DOHH2 (cell line): ENCODE data around the gene APOL3.
A peak's percentile ranks its signal among the peaks of the same experiment; 100 is the strongest.
"Not testable (repeated sequence)": the region's sequence is repeated elsewhere in the genome, so short reads cannot be mapped to it uniquely, and the experiment has no call there.

Experiments used
- H3F3A ChIP-seq: fragments of 200-600 bp; sonication (generic), shearing (Covaris generic); 2 replicates; pipeline ENCODE4 v1.6.0; 2016; ENCODE audit warnings: antibody characterized with exemption, mild to moderate bottlenecking; ENCODE audit not compliant: control insufficient read depth, insufficient read depth
- H3K27ac ChIP-seq: fragments of 200-600 bp; sonication (generic); 2 replicates; pipeline ENCODE4 v1.5.1; 2014; ENCODE audit warnings: low read depth, mild to moderate bottlenecking, low read length, moderate library complexity
- H3K27me3 ChIP-seq: fragments of 200-600 bp; sonication (generic); 2 replicates; pipeline ENCODE4 v1.6.1; 2014; ENCODE audit warnings: mild to moderate bottlenecking, low read length, mixed read lengths; ENCODE audit not compliant: control insufficient read depth
- H3K36me3 ChIP-seq: fragments of 200-600 bp; sonication (generic); 2 replicates; pipeline ENCODE4 v1.6.1; 2014; ENCODE audit warnings: mild to moderate bottlenecking, low read length, moderate library complexity, mixed read lengths; ENCODE audit not compliant: control insufficient read depth
- H3K4me1 ChIP-seq: fragments of 200-600 bp; sonication (generic); 2 replicates; pipeline ENCODE4 v1.6.1; 2014; ENCODE audit warnings: mild to moderate bottlenecking, low read length, mixed read lengths; ENCODE audit not compliant: control insufficient read depth
- H3K4me2 ChIP-seq: fragments of 200-600 bp; sonication (generic); 2 replicates; pipeline ENCODE4 v1.6.0; 2014; ENCODE audit warnings: mild to moderate bottlenecking, low read length, moderate library complexity
- H3K4me3 ChIP-seq: fragments of 200-600 bp; sonication (generic); 2 replicates; pipeline ENCODE4 v1.5.1; 2014; ENCODE audit warnings: mild to moderate bottlenecking, low read length, mixed read lengths
- H3K79me2 ChIP-seq: fragments of 200-600 bp; sonication (generic); 2 replicates; pipeline ENCODE4 v1.6.1; 2014; ENCODE audit warnings: mild to moderate bottlenecking, low read length, mixed read lengths; ENCODE audit not compliant: control insufficient read depth
- H3K9me2 ChIP-seq: fragments of 200-600 bp; sonication (generic); replicated peaks from 2 replicates; pipeline ENCODE4 v1.6.1; 2014; ENCODE audit warnings: mild to moderate bottlenecking, low read length, mixed read lengths; ENCODE audit not compliant: control insufficient read depth
- H3K9me3 ChIP-seq: fragments of 200-600 bp; sonication (generic); 2 replicates; pipeline ENCODE4 v1.6.1; 2014; ENCODE audit warnings: antibody characterized with exemption, low read length, mixed read lengths; ENCODE audit not compliant: control insufficient read depth, insufficient read depth
- H4K20me1 ChIP-seq: fragments of 200-600 bp; sonication (generic); 2 replicates; pipeline ENCODE4 v1.6.0; 2014; ENCODE audit warnings: low read depth, mild to moderate bottlenecking, antibody characterized with exemption, low read length, moderate library complexity; ENCODE audit not compliant: control insufficient read depth, insufficient read depth
- EZH2phosphoT487 ChIP-seq: fragments of 200-600 bp; sonication (generic); IDR thresholded peaks from 2 replicates; pipeline ENCODE4 v1.6.1; 2017; ENCODE audit warnings: borderline replicate concordance, mild to moderate bottlenecking, antibody characterized with exemption, low read length, moderate library complexity, mixed read lengths
- TF ChIP-seq, protein P1 (sequence below): fragments of 200-600 bp; sonication (generic); IDR thresholded peaks from one replicate; pipeline ENCODE4 v1.5.1; 2014; ENCODE audit warnings: antibody characterized with exemption, mild to moderate bottlenecking, low read depth, low read length; ENCODE audit not compliant: poor library complexity, severe bottlenecking

APOL3 gene

DNA sequence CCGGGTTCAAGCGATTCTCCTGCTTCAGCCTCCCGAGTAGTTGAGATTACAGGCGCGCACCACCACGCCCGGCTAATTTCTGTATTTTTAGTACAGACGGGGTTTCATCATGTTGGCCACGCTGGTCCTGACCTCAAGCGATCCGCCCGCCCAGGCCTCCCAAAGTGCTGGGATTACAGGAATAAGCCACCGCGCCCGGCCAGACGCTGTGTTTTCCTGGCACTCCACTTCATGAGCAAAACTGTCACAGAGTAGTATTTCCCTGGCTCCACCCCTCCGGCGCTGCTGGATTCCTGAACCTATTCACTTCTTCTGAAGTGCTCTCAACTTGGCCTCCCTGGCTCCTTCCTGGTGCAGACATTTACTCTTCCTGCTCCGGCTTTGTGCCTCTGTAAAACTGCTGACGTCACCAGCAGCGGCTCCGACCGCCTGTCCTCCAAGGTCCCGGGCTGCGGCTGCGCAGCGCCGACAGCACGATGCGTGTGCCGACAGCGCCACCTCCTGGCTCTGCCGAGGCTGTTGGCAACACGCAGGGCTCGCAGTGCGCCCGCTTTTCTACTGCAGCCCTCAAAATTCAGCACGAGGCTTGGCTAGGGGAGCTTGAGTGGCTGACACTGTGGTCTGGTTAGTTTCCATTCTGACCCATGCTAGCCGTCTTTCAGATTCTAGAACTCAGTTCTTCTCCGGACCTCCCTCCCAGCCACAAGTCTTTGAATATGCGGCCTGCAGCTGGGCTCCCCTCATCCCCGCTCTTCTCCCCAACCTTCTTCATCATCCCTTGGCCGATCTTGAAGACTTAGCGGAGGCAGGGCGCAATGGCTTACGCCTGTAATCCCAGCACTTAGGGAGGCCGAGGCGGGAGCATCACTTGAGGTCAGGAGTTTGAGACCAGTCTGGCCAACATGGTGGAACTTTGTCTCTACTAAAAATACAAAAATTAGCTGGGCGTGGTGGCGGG is 36.6 kb downstream of the APOL3 start:
- no peaks in the 10 kb centered on the region for H3K79me2 ChIP-seq
- H3K4me2 ChIP-seq: peak overlapping the region; percentile 78
- H3F3A ChIP-seq: 0 out of 2 replicates have a peak, but pooled peaks cover 2% of the 10 kb centered on the region
- no peaks in the 10 kb centered on the region for H4K20me1 ChIP-seq
- H3K9me3 ChIP-seq: no peaks in the 10 kb centered on the region
- 0 out of 2 replicates have a peak, but pooled peaks cover 2% of the 10 kb centered on the region for H3K27me3 ChIP-seq
- no peaks in the 10 kb centered on the region for H3K36me3 ChIP-seq
- H3K4me3 ChIP-seq: peak overlapping the region; percentile 61
- H3K4me1 ChIP-seq: peaks cover 10% of the 10 kb centered on the region
- H3K9me2 ChIP-seq: no peaks in the 10 kb centered on the region
- no peak overlapping the region for H3K27ac ChIP-seq
- no peak for TF ChIP-seq EZH2phosphoT487
- TF ChIP-seq, protein P1, sequence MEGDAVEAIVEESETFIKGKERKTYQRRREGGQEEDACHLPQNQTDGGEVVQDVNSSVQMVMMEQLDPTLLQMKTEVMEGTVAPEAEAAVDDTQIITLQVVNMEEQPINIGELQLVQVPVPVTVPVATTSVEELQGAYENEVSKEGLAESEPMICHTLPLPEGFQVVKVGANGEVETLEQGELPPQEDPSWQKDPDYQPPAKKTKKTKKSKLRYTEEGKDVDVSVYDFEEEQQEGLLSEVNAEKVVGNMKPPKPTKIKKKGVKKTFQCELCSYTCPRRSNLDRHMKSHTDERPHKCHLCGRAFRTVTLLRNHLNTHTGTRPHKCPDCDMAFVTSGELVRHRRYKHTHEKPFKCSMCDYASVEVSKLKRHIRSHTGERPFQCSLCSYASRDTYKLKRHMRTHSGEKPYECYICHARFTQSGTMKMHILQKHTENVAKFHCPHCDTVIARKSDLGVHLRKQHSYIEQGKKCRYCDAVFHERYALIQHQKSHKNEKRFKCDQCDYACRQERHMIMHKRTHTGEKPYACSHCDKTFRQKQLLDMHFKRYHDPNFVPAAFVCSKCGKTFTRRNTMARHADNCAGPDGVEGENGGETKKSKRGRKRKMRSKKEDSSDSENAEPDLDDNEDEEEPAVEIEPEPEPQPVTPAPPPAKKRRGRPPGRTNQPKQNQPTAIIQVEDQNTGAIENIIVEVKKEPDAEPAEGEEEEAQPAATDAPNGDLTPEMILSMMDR: peak; percentile 95

DNA sequence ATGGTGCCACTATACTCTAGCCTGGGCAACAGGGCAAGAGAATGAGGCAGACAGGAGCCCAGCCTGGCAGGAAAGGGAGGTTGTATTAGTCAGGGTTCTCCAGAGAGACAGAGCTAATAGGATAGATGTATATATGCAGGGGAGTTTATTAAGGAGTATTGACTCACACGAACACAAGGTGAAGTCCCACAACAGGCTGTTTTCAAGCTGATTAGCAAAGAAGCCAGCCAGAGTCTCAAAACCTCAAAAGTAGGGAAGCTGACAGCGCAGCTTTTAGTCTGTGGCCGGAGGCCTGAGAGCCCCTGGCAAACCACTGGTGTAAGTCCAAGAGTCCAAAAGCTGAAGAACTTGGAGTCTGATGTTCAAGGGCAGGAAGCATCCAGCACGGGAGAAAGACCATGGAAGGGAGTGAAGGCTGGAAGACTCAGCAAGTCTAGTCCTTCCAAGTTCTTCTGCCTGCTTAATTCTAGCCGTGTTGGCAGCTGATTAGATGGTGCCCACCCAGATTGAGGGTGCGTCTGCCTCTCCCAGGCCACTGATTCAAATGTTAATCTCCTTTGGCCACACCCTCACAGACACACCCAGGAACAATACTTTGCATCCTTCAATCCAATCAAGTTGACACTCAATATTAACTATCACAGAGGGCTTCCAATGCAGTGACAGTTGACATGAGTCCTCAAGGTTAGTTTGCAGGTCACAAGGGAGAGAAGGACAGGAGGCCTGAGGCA is 39.8 kb downstream of the APOL3 start:
- not testable (repeated sequence) for H3F3A ChIP-seq, H3K9me2 ChIP-seq, H3K9me3 ChIP-seq, H3K27me3 ChIP-seq, H3K36me3 ChIP-seq, H3K27ac ChIP-seq, H3K4me3 ChIP-seq, H4K20me1 ChIP-seq, H3K79me2 ChIP-seq, H3K4me2 ChIP-seq
- peaks cover 10% of the 10 kb centered on the region for H3K4me1 ChIP-seq

DNA sequence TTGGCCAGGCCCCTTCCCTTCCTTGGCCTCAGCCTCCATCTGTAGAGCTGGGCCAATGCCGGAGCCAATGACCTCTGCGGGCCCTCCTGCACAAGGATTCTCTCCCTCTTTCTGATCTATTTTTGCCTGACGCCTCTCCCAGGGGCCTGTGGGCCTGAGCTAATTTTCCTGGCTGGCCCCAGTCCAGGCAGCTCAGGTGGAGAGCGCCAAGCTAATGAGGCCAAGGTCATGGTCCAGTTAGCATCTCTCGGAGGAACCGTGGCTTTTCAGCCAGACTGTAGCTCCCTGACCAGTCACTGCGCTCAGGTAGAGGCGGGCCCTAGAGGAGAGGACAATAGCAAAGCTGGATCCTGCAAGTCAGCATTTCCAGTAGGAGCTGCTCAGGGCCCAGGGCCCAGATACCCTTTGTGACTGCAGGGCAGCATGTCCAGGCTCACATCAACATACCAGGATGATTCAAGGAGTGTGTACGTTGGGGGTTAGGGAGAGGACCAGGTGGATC is 43.5 kb downstream of the APOL3 start:
- Histone ChIP-seq H3K4me3 (no peak overlapping the region), H3K9me2 (no peaks in the 10 kb centered on the region), H3F3A (0 out of 2 replicates have a peak, but pooled peaks cover 2% of the 10 kb centered on the region), H3K79me2 (no peaks in the 10 kb centered on the region), H3K4me2 (no peak overlapping the region), H3K27ac (no peak overlapping the region), H3K4me1 (no peaks in the 10 kb centered on the region), H3K9me3 (no peaks in the 10 kb centered on the region), H3K36me3 (no peaks in the 10 kb centered on the region), H4K20me1 (no peaks in the 10 kb centered on the region), H3K27me3 (peaks cover 3% of the 10 kb centered on the region)
- TF ChIP-seq, protein P1: no peak
- no peak for TF ChIP-seq EZH2phosphoT487
